HepG2 (cell line): Measurements from ENCODE around the gene CES2. TPM values are rescaled to one million over a fixed set of nuclear protein-coding genes. Genes with fewer than 3 reads are reported as not detected.

ENCODE experiments used
- ATF6 ChIP-seq: sonication (generic); formaldehyde crosslinking; conservative IDR thresholded peaks from 2 replicates; pipeline ENCODE4 v1.4.0; 2020; ENCODE audit warnings: missing genetic modification reagents
- BRF2 ChIP-seq: sonication (generic); formaldehyde crosslinking; IDR thresholded peaks from 2 replicates; pipeline ENCODE4 v1.8.1; 2022; ENCODE audit warnings: mild to moderate bottlenecking, missing genetic modification reagents
- ERF ChIP-seq: IDR thresholded peaks from 2 replicates; pipeline ENCODE4 v1.6.1; 2018; ENCODE audit warnings: missing biosample characterization, missing genetic modification reagents
- GLI4 ChIP-seq: sonication (generic); formaldehyde crosslinking; IDR thresholded peaks from 2 replicates; pipeline ENCODE4 v1.5.1; 2020; ENCODE audit warnings: missing genetic modification reagents, mild to moderate bottlenecking, moderate library complexity, borderline replicate concordance
- HDAC2 ChIP-seq: sonication (generic); formaldehyde crosslinking; IDR thresholded peaks from 2 replicates; pipeline ENCODE4 v1.4.0; 2020; ENCODE audit warnings: missing genetic modification reagents
- KIAA2018 ChIP-seq: sonication (generic); formaldehyde crosslinking; IDR thresholded peaks from 2 replicates; pipeline ENCODE4 v1.5.0; 2020; ENCODE audit warnings: mild to moderate bottlenecking, missing genetic modification reagents, borderline replicate concordance
- KMT2B ChIP-seq: IDR thresholded peaks from 2 replicates; pipeline ENCODE4 v1.6.1; 2016; ENCODE audit warnings: missing genetic modification reagents, missing compliant biosample characterization
- MAX ChIP-seq: IDR thresholded peaks from 2 replicates; pipeline ENCODE4 v1.6.1; 2012; ENCODE audit warnings: inconsistent platforms
- SOX5 ChIP-seq: IDR thresholded peaks from 2 replicates; pipeline ENCODE4 v1.6.1; 2016; ENCODE audit warnings: borderline replicate concordance
- ZBTB44 ChIP-seq: sonication (generic); formaldehyde crosslinking; IDR thresholded peaks from 2 replicates; pipeline ENCODE4 v1.4.0; 2020; ENCODE audit warnings: missing genetic modification reagents
- ZFYVE20 ChIP-seq: sonication (generic); formaldehyde crosslinking; IDR thresholded peaks from 2 replicates; pipeline ENCODE4 v1.8.0; 2023; ENCODE audit warnings: low read depth, mild to moderate bottlenecking, moderate library complexity, missing genetic modification reagents, borderline replicate concordance
- ZNF570 ChIP-seq: sonication (generic); formaldehyde crosslinking; IDR thresholded peaks from 2 replicates; pipeline ENCODE4 v1.4.0; 2020; ENCODE audit warnings: mild to moderate bottlenecking, missing genetic modification reagents, borderline replicate concordance
- ZNF704 ChIP-seq: sonication (generic); formaldehyde crosslinking; IDR thresholded peaks from 2 replicates; pipeline ENCODE4 v1.8.1; 2023; ENCODE audit warnings: mild to moderate bottlenecking, inconsistent platforms, moderate library complexity, missing genetic modification reagents, borderline replicate concordance
- polyA plus RNA-seq, 8 experiments: library from polyadenylated mRNA; depleted of rRNA in 3 of 8; stranded (reverse) in 7 of 8; unstranded in 1 of 8; fragments of >200 nt; fragmentation: Illumina TruSeq in 4 of 8; extraction: Trizol in 4 of 8; gene quantifications; 2 replicates each; pipeline versions ENCODE4 v1.2.1 to v1.2.3, GENCODE V29; 2011 to 2016; ENCODE audit warnings: low read depth in 4 of 8, missing spikeins in 1 of 8, mixed read lengths in 1 of 8; ENCODE audit not compliant: insufficient read depth in 1 of 8
- total RNA-seq, 5 experiments: library from RNA; depleted of rRNA; stranded (reverse); fragments of >200 nt; fragmentation: Illumina TruSeq; extraction: Trizol; gene quantifications; 2 replicates each; pipeline ENCODE4 v1.2.3, GENCODE V29; 2016; ENCODE audit warnings: low read depth in 1 of 5

Gene CES2
- total and polyA plus RNA-seq, 2 of the 13 experiments (the other 11 are each of a cell fraction or from before 2014, with no cell fraction given), result 50.6 to 63.8 TPM

- TF ChIP-seq ATF6 (0 out of 2 replicates have a peak, but pooled peaks have one; percentile 91), HDAC2 (CRISPR knock-in tag) (peak; percentile 78), ERF (CRISPR knock-in tag) (peak; percentile 94), ZFYVE20 (CRISPR knock-in tag) (no peak), MAX (peak; percentile 58; the same call in 1 of the 2 replicates), KMT2B (CRISPR knock-in tag) (peak; percentile 55; the same call in 1 of the 2 replicates), BRF2 (no peak), ZNF570 (no peak), ZNF704 (CRISPR knock-in tag) (no peak), GLI4 (CRISPR knock-in tag) (no peak), SOX5 (CRISPR knock-in tag) (peak; percentile 59; the same call in 1 of the 2 replicates), ZBTB44 (CRISPR knock-in tag) (no peak), KIAA2018 (CRISPR knock-in tag) (no peak; the same call in 1 of the 2 replicates)
Observed at GRCh38 chr16:66977341-66978113, 42.2 kb downstream of the CES2 start (continued).
